GM21825 (cell line): ENCODE data around the gene XXYLT1.

Experiments
- ATAC-seq: cut with Tn5 transposase; IDR thresholded peaks from one replicate; pipeline ENCODE4 v1.9.1; 2021; ENCODE audit warnings: mild to moderate bottlenecking, moderate library complexity; ENCODE audit not compliant: unreplicated experiment

The XXYLT1 gene

DNA sequence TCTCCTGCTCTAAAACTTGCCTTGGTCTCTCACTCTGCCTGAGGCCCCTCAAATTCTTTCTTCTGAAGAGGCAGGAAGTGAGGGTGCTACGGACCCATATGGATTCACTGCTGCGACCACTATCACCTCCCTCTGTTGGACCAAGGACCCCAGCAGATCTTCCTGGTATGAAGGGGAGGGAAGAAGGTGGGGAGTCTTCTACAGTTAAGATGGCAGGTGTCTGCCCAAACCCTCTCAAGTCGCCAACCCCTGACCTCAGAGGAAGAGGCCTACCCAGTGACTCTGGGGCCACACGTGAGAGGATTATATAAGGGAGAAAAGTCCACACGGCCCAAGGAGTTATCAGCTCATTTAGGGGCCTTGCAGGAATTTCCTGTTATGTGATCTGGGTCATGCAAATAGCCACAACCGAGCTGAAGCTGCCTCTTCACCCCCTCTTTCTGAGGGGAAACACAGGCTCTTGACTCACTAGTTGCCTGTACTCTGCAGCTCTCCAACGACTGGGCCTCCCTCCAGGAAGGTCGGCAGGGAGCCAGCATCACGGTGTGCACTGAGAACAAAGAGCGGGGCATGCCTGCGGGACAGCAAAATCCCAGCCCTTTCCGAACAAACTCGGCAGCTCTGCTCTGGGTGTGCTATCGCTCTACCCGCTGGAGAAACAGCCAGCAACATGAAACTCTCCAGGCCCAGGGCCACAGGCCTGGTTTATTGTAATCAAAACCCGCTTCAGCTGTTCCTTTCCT lies 116.0 kb downstream of the XXYLT1 start:
- no peak for ATAC-seq

DNA sequence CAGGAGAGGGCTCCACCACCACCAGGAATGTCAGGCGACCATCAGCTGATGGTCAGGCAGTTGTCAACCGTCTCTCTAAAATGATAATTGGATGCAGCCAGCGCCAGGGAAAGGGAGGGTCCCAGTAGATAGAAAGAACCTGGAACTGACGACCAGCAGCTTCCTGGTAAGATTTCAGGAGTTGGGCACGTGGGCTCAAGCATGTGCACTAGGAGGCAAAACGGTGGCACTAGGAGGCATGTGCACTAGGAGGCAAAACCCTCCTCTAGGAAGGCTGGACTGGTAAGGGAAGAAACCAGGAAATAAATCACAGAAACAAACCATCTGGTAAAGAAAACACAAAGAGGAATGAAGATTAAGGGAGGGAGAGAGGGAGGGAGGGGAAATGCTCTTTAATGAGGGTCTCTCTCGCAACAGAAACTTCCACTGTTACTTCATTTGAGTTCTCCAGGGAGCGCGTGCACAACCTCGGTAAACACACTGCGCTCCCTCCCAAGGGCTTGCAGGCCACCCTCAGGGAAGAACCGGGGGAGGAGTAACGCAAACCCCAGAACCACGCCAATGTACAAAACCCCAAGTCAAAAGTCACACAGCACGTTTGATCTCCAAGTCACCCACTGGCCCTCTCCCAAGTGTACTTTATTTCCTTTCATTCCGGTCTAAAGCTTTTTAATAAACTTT lies 116.7 kb downstream of the XXYLT1 start:
- ATAC-seq = no peak

DNA sequence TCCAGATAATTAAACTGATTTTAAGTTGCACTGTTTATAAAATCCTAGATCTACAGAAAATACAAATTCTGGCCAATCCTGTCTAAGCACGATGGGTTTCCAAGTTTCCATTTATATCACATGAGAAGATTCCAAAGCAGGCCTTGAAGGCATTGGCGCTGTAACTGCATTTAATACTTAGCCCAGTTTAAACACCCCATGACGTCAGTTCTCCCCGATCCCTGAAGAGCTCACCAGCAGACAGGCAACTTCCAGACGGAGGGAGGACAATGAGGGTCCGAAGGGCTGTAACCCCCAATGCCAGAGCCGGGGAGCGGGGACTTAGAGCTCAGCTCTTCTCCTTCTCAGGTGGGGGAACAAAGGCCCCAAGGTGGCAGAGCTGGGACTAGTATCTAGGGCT lies 117.3 kb downstream of the XXYLT1 start:
- ATAC-seq = no peak

DNA sequence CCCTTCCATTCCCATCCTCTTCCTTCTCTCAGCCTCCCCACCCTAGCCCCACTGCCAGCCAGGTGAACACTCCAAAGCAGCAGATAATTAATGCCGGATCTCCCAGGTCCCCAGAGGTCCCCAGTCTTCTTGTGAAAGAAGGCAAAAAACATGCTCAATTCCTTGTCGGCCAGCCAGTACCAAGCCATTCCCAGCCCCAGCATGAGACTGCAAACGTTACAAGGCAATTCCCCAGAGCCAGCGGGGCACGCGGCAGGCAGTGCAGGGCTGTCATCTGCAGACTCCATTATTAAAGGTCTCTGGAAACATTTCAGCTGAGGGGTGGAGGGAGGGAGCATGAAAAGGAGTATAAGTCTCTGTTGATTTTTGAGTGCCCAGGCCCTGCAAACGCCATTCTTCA lies 117.8 kb downstream of the XXYLT1 start:
- no peak for ATAC-seq

DNA sequence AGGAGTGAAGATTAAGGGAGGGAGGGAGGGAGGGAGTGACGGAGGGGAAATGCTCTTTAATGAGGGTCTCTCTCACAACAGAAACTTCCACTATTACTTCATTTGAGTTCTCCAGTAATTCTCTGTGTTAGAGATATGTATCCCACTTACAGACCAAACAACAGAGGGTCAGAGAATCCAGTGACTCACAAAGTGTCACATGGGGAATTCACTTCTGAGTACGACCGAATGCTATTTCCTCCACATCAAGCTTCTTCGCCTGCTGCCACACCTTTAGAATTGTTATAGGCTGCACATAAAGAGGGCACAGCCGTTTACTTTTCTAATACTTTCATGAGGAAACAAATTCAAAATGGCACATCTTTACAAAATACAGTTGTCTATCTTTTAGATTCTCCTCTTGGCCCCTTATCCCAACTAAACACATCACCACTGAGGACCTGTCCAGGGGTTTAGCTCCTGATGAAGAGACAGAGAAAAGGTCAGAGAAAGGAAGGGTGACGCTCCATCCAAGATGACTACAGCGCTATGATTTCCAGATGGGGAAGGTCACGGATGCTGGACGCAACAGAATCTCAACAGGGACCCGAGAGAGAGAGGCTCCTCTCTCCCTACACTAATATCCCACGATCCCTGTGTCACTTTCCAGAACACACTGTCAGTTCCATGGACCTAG lies 119.0 kb downstream of the XXYLT1 start:
- ATAC-seq = no peak

DNA sequence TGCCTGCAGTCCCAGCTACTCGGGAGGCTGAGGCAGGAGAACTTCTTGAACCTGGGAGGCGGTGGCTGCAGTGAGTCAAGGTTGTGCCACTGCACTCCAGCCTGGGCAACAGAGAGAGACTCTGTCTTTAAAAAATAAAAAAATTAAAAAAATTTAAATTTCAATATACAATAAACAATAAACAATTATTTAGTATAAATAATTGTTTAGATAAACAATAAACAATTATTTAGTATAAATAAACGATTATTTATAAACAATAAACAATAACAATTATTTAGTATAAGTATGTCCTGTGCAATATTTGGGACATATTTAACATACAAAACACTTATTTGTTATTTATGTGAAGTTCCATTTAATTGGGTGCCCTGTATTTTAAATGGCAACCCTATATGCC lies 119.6 kb downstream of the XXYLT1 start:
- no peak for ATAC-seq

DNA sequence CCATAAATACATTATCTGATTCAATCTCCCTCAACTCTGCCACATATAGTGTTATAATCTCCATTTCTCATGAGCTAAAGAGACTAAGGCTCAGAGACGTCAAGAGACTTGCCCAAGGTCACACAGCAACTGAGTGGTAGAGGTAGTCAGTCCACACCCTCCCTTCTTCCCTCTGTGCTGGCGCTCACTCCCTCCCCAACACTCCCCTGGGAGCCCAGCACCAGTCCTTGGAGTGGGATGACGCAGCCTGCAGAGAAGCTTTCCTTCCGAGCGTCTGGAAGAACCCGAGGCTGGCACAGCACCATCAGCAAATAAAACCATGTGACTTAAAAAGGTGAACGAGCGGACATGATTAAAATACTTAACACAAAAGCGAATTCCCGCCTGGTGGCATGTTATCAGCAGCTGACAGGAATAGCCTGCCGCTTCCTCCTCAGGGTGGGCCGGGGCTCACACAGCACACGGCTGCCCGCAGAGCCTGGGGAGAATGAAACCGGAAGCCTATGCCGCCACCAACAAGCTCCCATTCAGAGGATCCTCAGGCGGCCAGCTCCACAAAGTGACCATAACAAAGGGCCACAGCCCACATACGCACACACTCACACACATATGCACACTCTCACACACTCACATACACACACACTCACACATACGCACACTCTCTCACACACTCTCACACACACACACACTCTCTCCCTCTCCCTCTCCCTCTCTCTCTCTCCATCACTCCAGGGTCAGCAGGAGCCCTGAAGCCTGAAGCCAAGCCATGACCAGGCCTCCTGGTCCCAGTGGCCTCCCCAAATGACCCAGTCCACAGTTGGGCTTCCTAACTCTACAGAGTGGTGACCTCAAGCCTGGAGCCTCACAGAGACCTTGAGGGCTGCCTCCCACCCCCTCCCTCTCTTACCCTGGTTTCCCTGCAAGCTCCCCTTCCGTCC lies 120.5 kb downstream of the XXYLT1 start:
- no peak for ATAC-seq

DNA sequence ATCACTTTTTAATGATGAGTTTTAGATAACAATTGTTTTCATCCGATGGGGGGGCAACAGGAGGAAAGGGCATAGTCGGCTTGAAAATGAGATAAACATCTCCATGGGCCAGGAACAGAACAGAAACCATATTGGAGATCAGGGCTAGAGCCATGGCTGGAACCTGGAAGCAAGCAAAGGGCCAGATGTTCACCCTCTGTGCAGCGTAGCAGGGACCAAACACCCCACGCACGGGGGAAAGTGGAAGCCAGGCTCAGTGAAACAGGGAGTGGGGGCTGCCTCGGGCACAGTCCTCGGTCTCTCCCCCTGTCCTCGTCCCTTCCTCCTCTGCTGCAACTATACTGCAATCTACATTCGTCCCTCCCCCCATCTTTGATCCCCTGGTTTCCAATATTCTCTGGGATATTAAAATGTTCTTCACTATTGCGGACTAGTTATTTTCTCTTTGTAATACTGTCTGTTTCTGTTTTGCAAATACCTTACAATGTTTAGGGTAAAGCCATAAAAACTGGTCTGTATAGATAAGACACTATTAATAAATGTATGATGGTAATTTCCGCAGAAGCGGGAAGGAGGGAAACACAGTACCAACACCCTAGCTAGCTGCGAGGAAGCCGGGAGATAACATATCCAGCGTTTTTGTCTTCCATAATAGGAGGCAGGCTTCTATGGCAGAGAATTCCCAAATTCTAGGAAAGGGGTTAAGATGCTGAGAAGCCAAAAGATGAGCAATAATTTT lies 121.5 kb downstream of the XXYLT1 start:
- no peak for ATAC-seq

DNA sequence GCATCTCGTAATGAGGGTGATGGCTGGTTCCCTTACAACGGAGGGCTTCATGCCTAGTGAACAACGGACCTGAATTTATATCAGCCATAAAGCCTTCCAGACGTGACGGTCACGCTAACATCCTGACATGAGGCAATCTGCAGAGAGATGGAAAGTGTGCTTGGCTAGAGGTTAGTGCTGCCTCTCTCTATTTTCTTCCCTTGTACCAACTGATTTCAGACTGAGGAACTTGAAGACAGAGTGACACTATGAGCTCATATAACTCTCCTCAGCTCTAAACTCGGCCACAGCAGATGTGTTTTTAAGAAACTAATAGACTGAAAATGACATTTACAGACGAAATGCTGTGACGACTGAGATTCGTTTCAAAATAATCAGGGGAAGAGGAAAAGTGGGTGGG lies 122.4 kb downstream of the XXYLT1 start:
- ATAC-seq = no peak

DNA sequence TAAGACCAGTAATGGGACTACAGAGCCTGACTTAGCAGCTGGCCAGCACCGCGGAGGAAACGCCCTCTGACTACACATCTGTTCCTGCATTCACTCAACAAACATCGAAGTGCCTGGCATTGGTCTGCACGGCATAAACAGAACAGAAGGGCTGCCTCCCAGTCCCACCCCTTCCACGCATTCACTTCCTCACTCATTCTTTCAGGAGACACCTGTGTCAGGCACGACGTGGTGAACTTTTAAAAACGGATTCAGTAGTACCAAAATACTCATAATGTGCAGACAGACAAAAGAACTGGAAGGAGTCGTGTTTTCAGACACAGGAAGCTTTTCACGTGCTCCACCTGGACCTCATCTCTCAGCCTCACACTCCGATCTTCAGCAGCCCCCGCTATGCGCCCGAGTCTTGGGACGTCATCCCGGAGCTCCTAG lies 123.3 kb downstream of the XXYLT1 start:
- ATAC-seq = peak; percentile 76

DNA sequence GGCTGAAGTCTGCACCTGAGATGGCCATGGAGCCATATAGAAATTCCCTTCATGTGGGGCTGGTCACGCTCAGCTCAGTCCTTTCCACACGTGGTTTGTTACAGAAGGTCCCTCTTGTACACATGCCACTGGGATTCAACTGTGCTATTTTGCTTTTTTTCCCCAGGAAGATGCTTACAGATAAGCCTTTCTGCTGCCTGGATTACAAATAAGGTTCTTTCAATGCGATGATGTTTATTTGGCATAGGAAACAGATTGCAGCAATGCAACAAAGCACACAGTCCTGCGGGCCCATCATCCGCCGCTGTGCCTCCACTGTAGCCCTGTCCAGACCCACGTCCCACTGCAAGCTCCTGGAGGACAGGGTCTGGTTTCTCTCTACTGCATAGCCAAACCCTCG lies 124.8 kb downstream of the XXYLT1 start:
- no peak for ATAC-seq

DNA sequence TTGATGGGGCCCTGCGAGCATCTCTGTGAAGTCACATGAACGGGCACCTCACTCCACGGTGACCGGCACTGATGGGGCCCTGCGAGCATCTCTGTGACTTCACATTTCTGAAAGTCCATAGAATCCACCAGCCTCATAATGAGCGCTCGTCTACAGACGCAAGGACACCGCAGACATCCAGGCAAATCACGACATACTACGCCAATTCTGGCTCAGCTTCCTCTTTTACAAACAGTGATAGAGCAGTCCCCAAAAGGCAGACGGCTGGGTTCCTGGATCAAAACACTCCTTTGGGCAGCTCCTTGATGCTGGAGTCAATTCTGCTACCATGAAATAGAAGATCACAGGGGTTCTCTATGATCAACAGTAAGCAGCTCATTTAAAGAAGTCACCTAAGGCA lies 125.4 kb downstream of the XXYLT1 start:
- ATAC-seq = no peak

DNA sequence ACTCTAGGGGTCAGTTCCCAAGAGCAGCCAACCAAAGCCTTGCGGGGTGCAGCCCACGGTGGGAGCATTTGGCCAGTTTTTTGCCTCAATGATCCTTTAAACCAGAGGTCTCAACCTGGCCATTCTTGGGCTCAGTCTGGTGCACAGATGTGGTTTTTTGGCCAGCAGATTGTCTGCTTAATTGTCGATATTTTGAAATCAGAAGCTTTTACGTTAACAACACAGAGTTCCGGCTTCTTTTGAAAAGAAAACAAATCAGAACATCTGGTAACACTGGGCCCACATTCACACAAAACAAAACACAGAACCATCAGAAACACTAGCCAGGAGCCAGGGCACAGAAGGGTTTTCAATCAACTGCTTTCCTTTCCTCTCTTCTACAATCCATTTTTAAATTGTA lies 127.7 kb downstream of the XXYLT1 start:
- ATAC-seq = no peak

DNA sequence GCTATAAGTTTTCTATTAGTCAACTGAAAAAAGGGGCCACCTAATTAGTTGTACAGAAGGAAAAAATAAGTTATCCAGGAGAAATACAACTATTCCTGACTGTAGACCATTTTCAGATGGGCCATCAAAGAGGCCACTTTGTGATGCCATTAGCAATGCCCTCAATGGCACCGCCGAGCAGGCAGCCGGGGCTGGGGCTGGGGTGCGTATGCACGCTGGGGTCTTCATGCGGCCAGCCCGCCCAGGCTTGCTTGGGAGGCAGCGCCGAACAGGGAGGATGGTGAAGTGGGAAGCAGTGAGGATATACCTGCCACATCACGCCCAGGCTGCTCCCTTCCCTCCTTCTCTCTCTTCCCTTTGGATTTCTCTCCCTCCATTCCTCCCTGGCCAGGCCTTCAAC lies 128.4 kb downstream of the XXYLT1 start:
- no peak for ATAC-seq

DNA sequence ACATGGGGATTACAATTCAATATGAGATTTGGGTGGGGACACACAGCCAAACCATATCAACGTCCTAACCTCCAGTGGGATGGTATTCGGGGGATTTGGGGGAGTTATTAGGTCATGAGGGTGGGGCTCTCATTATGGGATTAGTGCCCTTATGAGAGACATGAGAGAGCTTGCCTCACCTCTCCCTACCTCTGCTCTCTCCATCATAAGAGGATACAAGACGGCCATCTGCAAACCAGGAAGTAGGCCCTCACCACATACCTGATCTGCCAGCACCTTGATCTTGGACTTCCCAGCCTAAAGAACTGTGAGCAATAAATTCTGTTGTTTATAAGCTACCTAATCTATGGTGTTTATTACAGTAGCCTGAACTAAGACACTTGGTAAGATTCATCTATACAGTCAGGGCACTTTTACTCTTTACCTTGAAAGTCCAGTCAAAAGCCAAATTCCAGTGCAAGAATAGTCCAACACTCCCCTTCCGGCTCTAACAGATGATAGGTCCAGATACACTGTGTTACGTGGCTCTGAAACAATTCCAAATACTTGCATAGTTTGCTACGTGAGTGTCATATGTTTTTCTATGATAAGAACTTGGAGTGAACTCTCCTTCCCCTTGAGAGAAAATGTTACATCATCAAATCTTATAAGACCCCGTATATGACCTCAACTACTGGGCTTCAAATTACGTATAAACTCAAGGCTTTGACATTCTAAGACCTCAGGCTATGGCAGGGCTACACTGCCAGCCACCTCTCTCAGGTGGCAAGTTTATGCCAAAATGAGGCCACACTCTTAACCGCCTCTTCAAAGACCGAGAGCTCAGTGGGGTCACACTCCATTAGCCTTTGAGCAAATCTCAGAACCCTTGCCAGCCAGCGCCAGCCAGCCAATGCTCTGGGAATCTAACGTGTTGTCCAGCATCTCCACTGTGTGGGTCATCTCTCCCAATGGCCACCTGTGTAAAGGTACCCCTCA lies 129.9 kb downstream of the XXYLT1 start:
- no peak for ATAC-seq

DNA sequence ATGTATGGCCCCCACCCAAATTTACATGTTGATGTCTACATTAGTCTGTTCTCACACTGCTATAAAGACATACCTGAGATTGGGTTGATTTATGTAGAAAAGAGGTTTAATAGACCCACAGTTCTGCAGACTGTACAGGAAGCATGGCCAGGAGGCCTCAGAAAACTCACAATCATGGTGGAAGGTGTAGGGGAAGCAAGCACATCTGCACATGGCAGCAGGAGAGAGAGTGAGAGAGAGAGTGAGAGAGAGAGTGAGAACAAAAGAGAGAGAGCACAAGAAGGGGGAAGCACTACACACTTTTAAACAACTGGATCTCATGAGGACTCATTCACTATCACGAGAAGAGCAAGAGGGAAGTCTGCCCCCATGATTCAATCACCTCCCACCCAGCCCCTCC lies 130.5 kb downstream of the XXYLT1 start:
- ATAC-seq = no peak

DNA sequence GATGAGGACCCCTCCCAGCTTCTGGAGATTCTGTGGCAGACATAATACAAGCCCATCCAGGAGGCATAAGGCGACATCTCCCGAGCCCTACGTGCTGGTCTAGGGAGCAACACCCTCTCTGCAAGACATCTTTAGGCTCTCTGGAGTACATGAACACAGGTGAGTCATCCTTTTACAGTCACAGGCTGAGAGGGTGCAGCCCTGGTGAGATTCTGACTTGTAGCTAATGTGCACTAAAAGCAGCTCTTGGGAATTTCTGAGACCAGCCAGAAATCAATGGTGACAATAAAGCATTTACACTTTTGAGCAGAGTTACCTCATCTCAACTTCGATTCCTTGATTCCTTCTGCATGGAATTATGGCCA lies 131.1 kb downstream of the XXYLT1 start:
- no peak for ATAC-seq

DNA sequence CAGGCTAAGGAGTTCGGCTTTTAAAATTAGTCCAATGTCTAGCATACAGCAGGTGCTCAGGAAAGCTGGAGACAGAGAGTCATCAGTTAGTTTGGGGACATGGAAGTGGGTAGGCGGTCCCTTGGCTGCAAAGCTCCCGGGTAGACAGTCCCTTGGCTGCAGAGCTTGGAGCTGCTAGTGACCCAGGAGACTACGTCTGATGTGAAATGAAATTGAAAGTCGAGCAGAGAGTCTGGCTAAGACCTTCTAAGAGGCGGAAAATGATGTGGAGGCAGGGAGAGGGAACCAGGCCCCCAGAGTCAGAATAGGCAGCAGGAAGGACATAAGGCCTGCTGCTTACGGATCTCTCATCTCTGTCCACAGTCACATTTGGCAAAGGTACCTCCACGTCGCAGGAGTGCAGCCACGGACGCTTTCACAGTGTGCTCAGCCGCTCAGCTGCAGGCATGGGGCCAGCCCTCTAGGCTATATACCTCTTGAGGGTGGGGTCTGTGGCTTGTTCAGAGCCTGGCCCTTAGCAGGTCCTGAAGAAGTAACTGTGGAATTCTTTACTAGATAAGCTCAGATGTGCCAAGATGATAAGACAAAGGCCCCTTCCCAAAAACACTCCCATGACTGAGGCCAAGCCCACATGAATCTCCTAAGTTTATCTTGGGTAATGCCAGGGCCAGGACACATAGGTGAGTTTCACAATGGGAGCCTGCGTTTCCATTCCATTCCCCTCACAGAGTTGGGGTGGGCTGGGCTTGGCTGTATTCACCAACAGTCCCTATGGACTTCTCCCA lies 131.7 kb downstream of the XXYLT1 start:
- ATAC-seq = peak; percentile 75
